ENCODE results near the gene OR1A2. TPM values are rescaled to one million over a fixed set of nuclear protein-coding genes. Genes with fewer than 3 reads are reported as not detected.
"Not testable (repeated sequence)": the region's sequence is repeated elsewhere in the genome, so short reads cannot be mapped to it uniquely, and the experiment has no call there.

OR1A2 gene
- total RNA-seq, 4 donors from 2014 or later, result not detected

DNA sequence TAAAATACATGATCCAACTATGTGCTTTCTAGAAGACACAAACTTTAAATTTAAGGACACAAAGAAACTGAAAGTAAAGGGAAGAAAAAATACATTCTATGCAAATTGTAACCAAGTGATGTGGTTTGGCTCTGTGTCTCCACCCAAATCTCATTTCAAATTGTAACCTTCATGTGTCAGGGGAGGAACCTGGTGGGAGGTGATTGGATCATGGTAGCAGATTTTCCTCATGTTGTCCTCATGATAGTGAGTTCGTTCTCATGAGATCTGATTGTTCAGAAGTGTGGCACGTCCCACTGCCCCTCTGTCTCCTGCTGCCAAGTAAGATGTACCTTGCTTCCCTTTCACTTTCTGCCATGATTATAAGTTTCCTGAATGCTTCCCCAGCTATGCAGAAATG, 25.2 kb downstream of the OR1A2 start:
- no peak overlapping the region for H3K4me3 ChIP-seq
- WGBS, 2 donors (ENCODE audit: low coverage in 1 of 2), result 71 to 83% methylated on average over 1 to 2 of the region's 2 CpGs
- H3K27ac ChIP-seq, result no peak overlapping the region
- ATAC-seq, result no peak
- H3K36me3 ChIP-seq, result no peaks in the 10 kb centered on the region
- TF ChIP-seq POLR2AphosphoS5 (IDR thresholded peaks at IDR 0.05), result no peak
- TF ChIP-seq, protein P1, sequence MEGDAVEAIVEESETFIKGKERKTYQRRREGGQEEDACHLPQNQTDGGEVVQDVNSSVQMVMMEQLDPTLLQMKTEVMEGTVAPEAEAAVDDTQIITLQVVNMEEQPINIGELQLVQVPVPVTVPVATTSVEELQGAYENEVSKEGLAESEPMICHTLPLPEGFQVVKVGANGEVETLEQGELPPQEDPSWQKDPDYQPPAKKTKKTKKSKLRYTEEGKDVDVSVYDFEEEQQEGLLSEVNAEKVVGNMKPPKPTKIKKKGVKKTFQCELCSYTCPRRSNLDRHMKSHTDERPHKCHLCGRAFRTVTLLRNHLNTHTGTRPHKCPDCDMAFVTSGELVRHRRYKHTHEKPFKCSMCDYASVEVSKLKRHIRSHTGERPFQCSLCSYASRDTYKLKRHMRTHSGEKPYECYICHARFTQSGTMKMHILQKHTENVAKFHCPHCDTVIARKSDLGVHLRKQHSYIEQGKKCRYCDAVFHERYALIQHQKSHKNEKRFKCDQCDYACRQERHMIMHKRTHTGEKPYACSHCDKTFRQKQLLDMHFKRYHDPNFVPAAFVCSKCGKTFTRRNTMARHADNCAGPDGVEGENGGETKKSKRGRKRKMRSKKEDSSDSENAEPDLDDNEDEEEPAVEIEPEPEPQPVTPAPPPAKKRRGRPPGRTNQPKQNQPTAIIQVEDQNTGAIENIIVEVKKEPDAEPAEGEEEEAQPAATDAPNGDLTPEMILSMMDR (IDR thresholded peaks at IDR 0.05), result no peak
- no peak for TF ChIP-seq POLR2A (IDR thresholded peaks at IDR 0.05)
- H3K27me3 ChIP-seq, result no peaks in the 10 kb centered on the region
- no peaks in the 10 kb centered on the region for H3K4me1 ChIP-seq
- peaks cover 0 to 7% (median 0%) of the 10 kb centered on the region in 3 donors for H3K9me3 ChIP-seq

DNA sequence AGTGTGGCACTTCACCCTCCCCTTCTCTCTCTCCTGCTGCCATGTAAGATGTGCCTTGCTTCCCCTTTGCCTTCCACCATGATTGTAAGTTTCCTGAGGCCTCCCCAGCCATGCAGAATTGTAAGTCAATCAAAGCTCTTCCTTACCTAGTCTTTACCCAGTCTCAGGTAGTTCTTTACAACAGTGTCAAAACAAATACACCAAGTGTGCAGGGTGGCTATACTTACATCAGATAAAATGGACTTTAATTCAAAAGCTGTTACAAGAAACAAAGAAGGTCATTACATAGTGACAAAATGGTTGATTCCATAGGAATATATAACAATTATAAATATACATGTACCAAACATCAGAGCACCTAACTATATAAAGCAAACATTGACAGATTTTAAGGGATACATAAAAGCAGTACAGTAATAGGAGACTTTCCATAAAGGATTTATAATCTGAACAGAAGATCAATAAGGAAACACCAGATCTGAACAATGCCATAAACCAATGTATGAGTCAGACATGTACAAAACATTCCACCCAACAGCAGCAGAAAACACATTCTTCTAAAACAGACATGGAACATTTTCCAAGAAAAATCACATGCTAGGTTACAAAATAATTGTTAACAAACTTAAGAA, 27.5 kb downstream of the OR1A2 start:
- not testable (repeated sequence) for ATAC-seq, H3K27me3 ChIP-seq, H3K36me3 ChIP-seq, H3K4me1 ChIP-seq, H3K27ac ChIP-seq, H3K4me3 ChIP-seq, H3K9me3 ChIP-seq

DNA sequence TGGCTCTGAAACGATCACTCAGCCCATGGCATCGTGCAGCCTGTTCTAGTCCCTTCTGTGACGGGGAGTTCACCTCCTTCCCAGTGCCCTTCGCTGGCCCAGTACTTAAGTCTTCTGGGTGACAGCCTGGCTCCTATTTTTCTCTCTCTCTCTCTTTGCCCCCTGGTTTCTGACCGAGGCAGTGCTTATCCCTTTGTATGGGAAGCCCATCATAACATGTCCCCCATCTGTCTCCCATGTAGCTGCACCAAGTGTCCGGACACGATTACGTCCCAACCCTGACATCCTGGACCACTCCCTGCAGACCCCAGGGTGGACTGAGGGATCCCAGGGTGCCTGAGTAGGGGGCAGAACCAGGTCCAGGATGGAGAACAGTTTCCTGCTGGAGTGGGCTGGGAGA, 35.0 kb downstream of the OR1A2 start:
- H3K36me3 ChIP-seq, H3K27ac ChIP-seq, H3K4me1 ChIP-seq, ATAC-seq, H3K4me3 ChIP-seq, H3K27me3 ChIP-seq, H3K9me3 ChIP-seq: not testable (repeated sequence)
- WGBS, 2 donors (ENCODE audit: low coverage in 1 of 2), result 17 to 100% methylated on average over 1 of the region's 8 CpGs

DNA sequence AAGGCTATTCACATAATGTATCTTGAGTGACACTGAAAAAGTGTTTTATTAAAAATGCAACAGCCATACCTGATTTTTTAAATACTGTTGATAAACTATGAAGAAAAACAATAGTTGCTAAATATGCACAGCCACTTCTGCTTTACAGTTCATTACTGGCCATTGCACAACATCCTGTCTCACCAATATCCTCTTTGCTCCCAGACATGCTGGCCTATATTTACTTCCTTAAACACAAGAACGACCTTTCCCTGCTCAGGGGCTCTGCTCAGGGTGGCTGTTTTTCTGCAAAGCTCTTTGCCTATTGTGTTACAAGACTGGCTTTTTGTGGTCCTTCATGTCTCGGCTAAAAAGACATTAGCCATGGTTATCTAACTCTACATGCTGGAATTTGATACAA, 41.4 kb downstream of the OR1A2 start:
- H3K36me3 ChIP-seq, H3K9me3 ChIP-seq, H3K27ac ChIP-seq, H3K4me1 ChIP-seq, H3K4me3 ChIP-seq, H3K27me3 ChIP-seq, ATAC-seq: not testable (repeated sequence)
- 0% methylated on average over 1 of the region's 2 CpGs for WGBS, 2 donors (ENCODE audit: low coverage in 1 of 2)

DNA sequence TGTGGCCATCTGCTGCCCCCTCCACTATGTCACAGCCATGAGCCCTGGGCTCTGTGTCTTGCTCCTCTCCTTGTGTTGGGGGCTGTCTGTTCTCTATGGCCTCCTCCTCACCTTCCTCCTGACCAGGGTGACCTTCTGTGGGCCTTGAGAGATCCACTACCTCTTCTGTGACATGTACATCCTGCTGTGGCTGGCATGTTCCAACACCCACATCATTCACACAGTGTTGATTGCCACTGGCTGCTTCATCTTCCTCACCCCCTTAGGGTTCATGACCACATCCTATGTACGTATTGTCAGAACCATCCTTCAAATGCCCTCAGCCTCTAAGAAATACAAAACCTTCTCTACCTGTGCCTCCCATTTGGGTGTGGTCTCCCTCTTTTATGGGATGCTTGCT, 43.7 kb downstream of the OR1A2 start:
- not testable (repeated sequence) for H3K27ac ChIP-seq, H3K4me1 ChIP-seq, ATAC-seq, H3K36me3 ChIP-seq, H3K4me3 ChIP-seq, H3K27me3 ChIP-seq, H3K9me3 ChIP-seq
- WGBS, 2 donors (ENCODE audit: low coverage in 1 of 2), result 80% methylated on average over 1 of the region's 1 CpG; no CpG with 5 or more reads in 1 of the 2 donors

DNA sequence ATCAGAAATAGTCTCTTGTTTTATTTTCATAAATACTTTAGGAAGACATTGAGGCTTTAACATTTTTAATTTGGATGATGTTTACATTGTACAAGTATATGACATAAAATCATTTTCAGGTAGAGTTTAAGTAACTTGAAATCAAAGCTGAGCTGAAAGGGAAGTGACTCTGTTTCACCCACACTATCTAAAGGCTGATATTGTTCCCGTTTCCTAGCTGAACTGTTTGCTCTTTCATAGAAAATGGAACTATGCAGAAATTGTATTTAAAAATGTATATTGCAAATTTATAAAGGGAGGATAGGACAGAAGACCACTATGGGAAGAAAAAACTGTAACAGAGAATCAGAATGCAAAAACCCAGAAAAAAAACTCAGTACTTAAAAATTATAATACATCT, 47.5 kb downstream of the OR1A2 start:
- not testable (repeated sequence) for H3K27me3 ChIP-seq, H3K36me3 ChIP-seq, H3K27ac ChIP-seq, H3K9me3 ChIP-seq, H3K4me1 ChIP-seq, ATAC-seq, H3K4me3 ChIP-seq
- WGBS, 2 donors (ENCODE audit: low coverage in 1 of 2), result 50 to 82% methylated on average over 1 of the region's 1 CpG

Other genes starting within 250 kb of the OR1A2 start
- gene OR1D5, start 133.9 kb upstream of the OR1A2 start, total RNA-seq, result not detected
- gene OR1D2, start 93.1 kb upstream of the OR1A2 start, total RNA-seq, result not detected
- gene OR1G1, start 70.0 kb upstream of the OR1A2 start, total RNA-seq, result not detected
- gene OR1A1, start 10.1 kb downstream of the OR1A2 start, total RNA-seq, result under 1 TPM in 1 of 4 donors, not detected in 3; 0.23 TPM
- under 1 TPM in 1 of 4 donors, not detected in 3; 0.50 TPM for gene OR3A1, start 100.8 kb downstream of the OR1A2 start, total RNA-seq
- gene OR3A2, start 188.8 kb downstream of the OR1A2 start, total RNA-seq, result under 1 TPM in 3 of 4 donors, not detected in 1; 0.67 to 0.78 (median 0.72) TPM
- not detected for gene OR1E1, start 200.9 kb downstream of the OR1A2 start, total RNA-seq
- not detected for gene OR3A3, start 213.9 kb downstream of the OR1A2 start, total RNA-seq
- gene OR1E2, start 236.3 kb downstream of the OR1A2 start, total RNA-seq, result not detected

All from gastroesophageal sphincter (tissue), 4 donors.